Ramos (cell line): Measurements from ENCODE around the gene TYR.
"Not testable (repeated sequence)": the region's sequence is repeated elsewhere in the genome, so short reads cannot be mapped to it uniquely, and the experiment has no call there.

Experiments used
- in situ Hi-C: fragments of 300-500 bp; cut with MboI; formaldehyde crosslinking; loops from one replicate; pipeline ENCODE4 v1.14.3; 2022; ENCODE audit warnings: low sequenced_read_pairs; ENCODE audit not compliant: unreplicated experiment

The TYR gene

GRCh38 chr11:89267660-89268302, 90.1 kb downstream of the TYR start:
- in situ Hi-C loops: no loop called here

- in situ Hi-C loops: not testable (repeated sequence)
These were observed 94.9 kb downstream of the TYR start for GRCh38 chr11:89272540-89273088.

- in situ Hi-C loops: not testable (repeated sequence)
These were observed 95.5 kb downstream of the TYR start for GRCh38 chr11:89273220-89273619.

GRCh38 chr11:89275966-89276365, 98.3 kb downstream of the TYR start:
- in situ Hi-C loops: no loop called here

GRCh38 chr11:89279176-89279575, 101.5 kb downstream of the TYR start:
- in situ Hi-C loops: no loop called here

- in situ Hi-C loops: not testable (repeated sequence)
These were observed 103.5 kb downstream of the TYR start for GRCh38 chr11:89281032-89281677.

- in situ Hi-C loops: not testable (repeated sequence)
These were observed 108.9 kb downstream of the TYR start for GRCh38 chr11:89286601-89287000.

- in situ Hi-C loops: not testable (repeated sequence)
These were observed 110.3 kb downstream of the TYR start for GRCh38 chr11:89288004-89288403.

- in situ Hi-C loops: no loop called here
These were observed 116.4 kb downstream of the TYR start for GRCh38 chr11:89293965-89294679.

- in situ Hi-C loops: not testable (repeated sequence)
These were observed 117.3 kb downstream of the TYR start for GRCh38 chr11:89295023-89295422.

GRCh38 chr11:89303029-89303428, 125.4 kb downstream of the TYR start:
- in situ Hi-C loops: not testable (repeated sequence)

- in situ Hi-C loops: not testable (repeated sequence)
These were observed 130.6 kb downstream of the TYR start for GRCh38 chr11:89308272-89308671.

- in situ Hi-C loops: not testable (repeated sequence)
These were observed 131.8 kb downstream of the TYR start for GRCh38 chr11:89309321-89309985.

- in situ Hi-C loops: not testable (repeated sequence)
These were observed 132.9 kb downstream of the TYR start for GRCh38 chr11:89310607-89311006.

- in situ Hi-C loops: no loop called here
These were observed 143.7 kb downstream of the TYR start for GRCh38 chr11:89321401-89321800.

GRCh38 chr11:89327885-89328284, 150.2 kb downstream of the TYR start:
- in situ Hi-C loops: no loop called here

- in situ Hi-C loops: not testable (repeated sequence)
These were observed 154.3 kb downstream of the TYR start for GRCh38 chr11:89331940-89332339.

GRCh38 chr11:89333704-89334103, 156.0 kb downstream of the TYR start:
- in situ Hi-C loops: not testable (repeated sequence)

- in situ Hi-C loops: not testable (repeated sequence)
These were observed 159.5 kb downstream of the TYR start for GRCh38 chr11:89337100-89337650.

GRCh38 chr11:89338073-89338472, 160.4 kb downstream of the TYR start:
- in situ Hi-C loops: not testable (repeated sequence)
